BLaER1 treated with 17β-estradiol and CSF1 and Interleukin-3, amounts not matched to agents 10 nM and 100 nM (cell line): ENCODE results near the gene C1orf122.
A peak's percentile ranks its signal among the peaks of the same experiment; 100 is the strongest.

Experiments
- H3K27ac ChIP-seq, 11 experiments: shearing (Covaris generic); formaldehyde crosslinking; 2 replicates each; pipeline ENCODE4 v1.8.1; 2022
- H3K27me3 ChIP-seq, 11 experiments: shearing (Covaris generic); formaldehyde crosslinking; 2 replicates each; pipeline ENCODE4 v1.8.1; 2022
- H3K36me3 ChIP-seq, 11 experiments: shearing (Covaris generic); formaldehyde crosslinking; 2 replicates each; pipeline ENCODE4 v1.8.1; 2022
- H3K4me1 ChIP-seq, 10 experiments: shearing (Covaris generic); formaldehyde crosslinking; 2 replicates each; pipeline ENCODE4 v1.8.1; 2022
- H3K4me2 ChIP-seq, 11 experiments: shearing (Covaris generic); formaldehyde crosslinking; 2 replicates each; pipeline ENCODE4 v1.8.1; 2022
- H3K4me3 ChIP-seq, 10 experiments: shearing (Covaris generic); formaldehyde crosslinking; 2 replicates each; pipeline ENCODE4 v1.8.1; 2022
- H3K9ac ChIP-seq, 11 experiments: shearing (Covaris generic); formaldehyde crosslinking; 2 replicates each; pipeline ENCODE4 v1.8.1; 2022
- H3K9me3 ChIP-seq, 11 experiments: shearing (Covaris generic); formaldehyde crosslinking; replicated peaks in 1 of 11; 2 replicates each; pipeline ENCODE4 v1.8.1; 2022
- H4K20me1 ChIP-seq, 11 experiments: shearing (Covaris generic); formaldehyde crosslinking; 2 replicates each; pipeline ENCODE4 v1.8.1; 2022
- Cebpa-rat ChIP-seq, 11 experiments: shearing (Covaris generic); IDR thresholded peaks; 2 replicates each; pipeline ENCODE4 v1.8.1; 2022

Gene C1orf122

GRCh38 chr1:37794372-37795339 lies 12.9 kb upstream of the C1orf122 start:
- peak overlapping the region; percentile 66 to 96 (median 89); a peak in 21 of 22 replicates for H3K27ac ChIP-seq
- peak overlapping the region; percentile 77 to 97 (median 89) for H3K9ac ChIP-seq
- no peaks in the 10 kb centered on the region for H3K27me3 ChIP-seq
- H3K4me3 ChIP-seq = peak overlapping the region; percentile 70 to 92 (median 86)
- H3K9me3 ChIP-seq = no peaks in the 10 kb centered on the region
- peak overlapping the region; percentile 79 to 99 (median 96) for H3K4me2 ChIP-seq
- H3K4me1 ChIP-seq = peaks cover 24 to 33% (median 28%) of the 10 kb centered on the region in 10 experiments
- H4K20me1 ChIP-seq = peaks cover 5 to 49% (median 41%) of the 10 kb centered on the region in 11 experiments; a peak in 21 of 22 replicates
- H3K36me3 ChIP-seq = peaks cover 28 to 44% (median 42%) of the 10 kb centered on the region in 11 experiments
- no peak for TF ChIP-seq Cebpa-rat (IDR thresholded peaks at IDR 0.05)

DNA sequence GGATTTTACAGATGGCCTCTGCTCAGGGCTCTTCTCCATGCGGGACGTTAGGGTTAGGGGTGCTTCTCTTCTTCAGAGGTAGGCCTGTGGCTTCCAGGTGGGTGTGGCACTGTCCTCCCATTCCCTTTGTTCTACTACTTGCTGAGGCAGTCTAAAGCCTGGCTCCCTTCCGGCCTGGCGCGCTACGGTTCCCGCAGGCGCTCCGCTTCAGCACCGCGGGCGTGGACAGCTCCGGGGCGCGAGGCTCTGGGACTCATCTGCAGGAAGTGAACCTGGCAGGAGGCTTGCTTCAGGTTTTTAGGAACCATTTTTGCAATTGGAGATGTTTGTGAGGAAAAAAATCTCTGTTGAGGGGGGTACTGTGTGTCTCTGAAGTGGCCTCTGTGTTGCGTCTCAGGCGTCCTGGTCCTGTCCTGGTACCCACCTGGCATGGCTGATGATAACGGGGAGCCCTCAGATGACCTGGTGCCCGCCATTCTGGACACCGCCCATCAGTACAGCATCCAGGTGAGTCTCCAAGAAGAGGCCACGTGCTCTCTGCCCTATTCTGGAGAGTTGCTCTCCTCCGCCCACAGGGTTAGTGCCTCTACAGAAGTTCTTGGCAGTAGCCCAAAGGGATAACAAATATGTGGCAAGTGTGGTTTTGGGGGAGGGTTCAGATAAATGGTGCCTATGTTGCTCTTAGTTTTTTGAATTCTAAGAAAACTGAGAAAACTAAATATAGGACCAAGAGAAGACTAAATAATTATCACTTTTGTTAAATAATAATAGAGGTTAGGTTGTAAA lies 12.1 kb upstream of the C1orf122 start:
- no peak for TF ChIP-seq Cebpa-rat (IDR thresholded peaks at IDR 0.05)
- H3K36me3 ChIP-seq = peaks cover 37 to 53% (median 50%) of the 10 kb centered on the region in 11 experiments
- H3K4me2 ChIP-seq = peak overlapping the region; percentile 79 to 99 (median 96)
- H3K9me3 ChIP-seq = no peaks in the 10 kb centered on the region
- H3K27me3 ChIP-seq = no peaks in the 10 kb centered on the region
- H3K4me1 ChIP-seq = peaks cover 26 to 40% (median 29%) of the 10 kb centered on the region in 10 experiments
- peaks cover 5 to 58% (median 50%) of the 10 kb centered on the region in 11 experiments; a peak in 21 of 22 replicates for H4K20me1 ChIP-seq
- peak overlapping the region in 9 of 11 experiments; percentile 84 to 97 (median 89); a peak in 16 of 22 replicates for H3K9ac ChIP-seq
- no peak overlapping the region for H3K27ac ChIP-seq
- H3K4me3 ChIP-seq = peak overlapping the region; percentile 70 to 92 (median 86)

- peaks cover 11 to 81% (median 71%) of the 10 kb centered on the region in 11 experiments; a peak in 21 of 22 replicates for H4K20me1 ChIP-seq
- H3K4me3 ChIP-seq = no peak overlapping the region
- no peak overlapping the region for H3K4me2 ChIP-seq
- peaks cover 25 to 44% (median 28%) of the 10 kb centered on the region in 10 experiments for H3K4me1 ChIP-seq
- no peak overlapping the region for H3K27ac ChIP-seq
- peaks cover 54 to 76% (median 71%) of the 10 kb centered on the region in 11 experiments for H3K36me3 ChIP-seq
- no peaks in the 10 kb centered on the region for H3K27me3 ChIP-seq
- no peaks in the 10 kb centered on the region for H3K9me3 ChIP-seq
- TF ChIP-seq Cebpa-rat (IDR thresholded peaks at IDR 0.05) = no peak
- H3K9ac ChIP-seq = no peak overlapping the region
These were observed 9.7 kb upstream of the C1orf122 start for GRCh38 chr1:37797750-37798345.

- Histone ChIP-seq H4K20me1 (peaks cover 51 to 100% (median 94%) of the 10 kb centered on the region in 11 experiments; a peak in 21 of 22 replicates), H3K9me3 (no peaks in the 10 kb centered on the region), H3K27ac (no peak overlapping the region), H3K4me2 (no peak overlapping the region), H3K4me1 (peaks cover 11 to 34% (median 20%) of the 10 kb centered on the region in 10 experiments), H3K9ac (no peak overlapping the region), H3K4me3 (no peak overlapping the region), H3K27me3 (no peaks in the 10 kb centered on the region), H3K36me3 (peaks cover 90 to 100% (median 96%) of the 10 kb centered on the region in 11 experiments)
- no peak for TF ChIP-seq Cebpa-rat (IDR thresholded peaks at IDR 0.05)
These were observed 5.2 kb upstream of the C1orf122 start for GRCh38 chr1:37802439-37802838.

GRCh38 chr1:37807220-37807554 lies 403 bp upstream of the C1orf122 start:
- H3K36me3 ChIP-seq = peaks cover 49 to 70% (median 55%) of the 10 kb centered on the region in 11 experiments
- H3K27me3 ChIP-seq = no peaks in the 10 kb centered on the region
- H3K4me3 ChIP-seq = peak overlapping the region; percentile 89 to 100 (median 98)
- no peaks in the 10 kb centered on the region for H3K9me3 ChIP-seq
- H3K4me2 ChIP-seq = peak overlapping the region; percentile 86 to 98 (median 93)
- H4K20me1 ChIP-seq = peaks cover 51 to 83% (median 67%) of the 10 kb centered on the region in 11 experiments; a peak in 21 of 22 replicates
- peak overlapping the region; percentile 82 to 100 (median 97) for H3K27ac ChIP-seq
- no peak for TF ChIP-seq Cebpa-rat (IDR thresholded peaks at IDR 0.05)
- peak overlapping the region; percentile 90 to 100 (median 97) for H3K9ac ChIP-seq
- peaks cover 27 to 57% (median 46%) of the 10 kb centered on the region in 10 experiments for H3K4me1 ChIP-seq

- Histone ChIP-seq H3K4me1 (peaks cover 27 to 57% (median 46%) of the 10 kb centered on the region in 10 experiments), H3K9me3 (no peaks in the 10 kb centered on the region), H4K20me1 (peaks cover 38 to 83% (median 62%) of the 10 kb centered on the region in 11 experiments; a peak in 21 of 22 replicates), H3K4me3 (peak overlapping the region; percentile 89 to 100 (median 98)), H3K27me3 (no peaks in the 10 kb centered on the region), H3K4me2 (peak overlapping the region; percentile 80 to 98 (median 91)), H3K9ac (peak overlapping the region; percentile 90 to 100 (median 97)), H3K27ac (peak overlapping the region; percentile 82 to 100 (median 97)), H3K36me3 (peaks cover 34 to 70% (median 51%) of the 10 kb centered on the region in 11 experiments)
- TF ChIP-seq Cebpa-rat (IDR thresholded peaks at IDR 0.05) = no peak
These were observed 1.1 kb downstream of the C1orf122 start for GRCh38 chr1:37808369-37809319.

DNA sequence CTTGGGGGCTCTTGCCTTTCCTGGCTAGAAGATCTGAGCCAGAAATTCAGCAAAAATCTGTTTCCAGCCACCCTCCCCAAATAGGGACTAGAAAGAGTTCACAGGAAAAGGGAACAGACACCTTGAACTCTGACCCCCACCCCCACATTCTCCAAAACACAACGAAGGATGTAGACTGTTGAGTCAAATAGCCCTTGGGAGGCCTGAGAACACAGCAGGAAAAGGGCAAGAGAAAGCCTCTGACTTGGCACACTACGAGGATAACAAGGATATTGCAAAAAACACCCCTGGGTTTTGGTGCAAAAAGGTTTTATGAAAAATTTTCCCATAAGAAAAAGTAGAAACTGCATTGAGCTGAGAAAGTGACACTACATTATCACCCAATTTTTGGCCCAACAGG lies 2.4 kb downstream of the C1orf122 start:
- Histone ChIP-seq H4K20me1 (peaks cover 25 to 81% (median 62%) of the 10 kb centered on the region in 11 experiments; a peak in 21 of 22 replicates), H3K9me3 (no peaks in the 10 kb centered on the region), H3K4me2 (peak overlapping the region in 9 of 11 experiments; percentile 24 to 98 (median 82); a peak in 17 of 22 replicates), H3K36me3 (peaks cover 31 to 70% (median 51%) of the 10 kb centered on the region in 11 experiments), H3K27me3 (no peaks in the 10 kb centered on the region), H3K9ac (peak overlapping the region in 1 of 11 experiments; percentile 90; a peak in 1 of 22 replicates), H3K4me3 (no peak overlapping the region), H3K27ac (no peak overlapping the region), H3K4me1 (peaks cover 27 to 57% (median 46%) of the 10 kb centered on the region in 10 experiments)
- TF ChIP-seq Cebpa-rat (IDR thresholded peaks at IDR 0.05) = no peak
